Spleen (tissue), 7 donors: ENCODE data around the gene JMY.
A peak's percentile ranks its signal among the peaks of the same experiment; 100 is the strongest.

Experiments
- CTCF ChIP-seq, 11 experiments: fragments of 200-600 bp in 7 of 11; fragments of 450-650 bp in 4 of 11; sonication (generic) in 4 of 11; IDR thresholded peaks in 8 of 11; conservative IDR thresholded peaks in 3 of 11; 1 replicate in 7 of 11; 2 replicates in 4 of 11; pipeline versions ENCODE4 v1.4.0 to v1.8.0; 2016 to 2021; ENCODE audit warnings: antibody characterized with exemption in 11 of 11, inconsistent platforms in 4 of 11, mild to moderate bottlenecking in 1 of 11
- POLR2A ChIP-seq, 3 donors: fragments of 450-650 bp; IDR thresholded peaks; one replicate each; pipeline ENCODE4 v1.5.1; 2017; ENCODE audit warnings: antibody characterized with exemption in 3 of 3, mild to moderate bottlenecking in 1 of 3
- POLR2AphosphoS5 ChIP-seq, 3 donors: sonication (generic); formaldehyde crosslinking; IDR thresholded peaks; one replicate each; pipeline ENCODE4 v1.5.1; 2017; ENCODE audit warnings: antibody characterized with exemption in 3 of 3
- donor health status: DM: no; HTN: no; CAD: no; lungs with moderate emphysema.
- donor health status: DM: no; HTN: no; CAD: no.
- donor health status: DM: no; HTN: no; CAD: no.

- peak in 3 of 11 experiments; percentile 5 to 32 (median 19) for TF ChIP-seq CTCF (IDR thresholded peaks at IDR 0.05 in 8 of 11, conservative IDR thresholded peaks at IDR 0.05 in 3 of 11)
- TF ChIP-seq POLR2AphosphoS5 (IDR thresholded peaks at IDR 0.05): peak; percentile 88 to 93 (median 91)
- peak in 2 of 3 donors; percentile 41 to 57 for TF ChIP-seq POLR2A (IDR thresholded peaks at IDR 0.05)
Observed at GRCh38 chr5:79235634-79236361, at the start of gene JMY.
